OCI-LY3 (cell line): ENCODE data around the gene FBXO8.

Experiments used
- EZH2phosphoT487 ChIP-seq: fragments of 200-600 bp; shearing (Covaris generic); IDR thresholded peaks from 2 replicates; pipeline ENCODE4 v1.6.1; 2018; ENCODE audit warnings: antibody characterized with exemption, mixed run types, low read depth
- TF ChIP-seq, protein P1 (sequence below): fragments of 200-600, 300-600 bp; sonication (generic); IDR thresholded peaks from 2 replicates; pipeline ENCODE4 v1.5.1; 2014; ENCODE audit warnings: antibody characterized with exemption, low read length, low read depth

DNA sequence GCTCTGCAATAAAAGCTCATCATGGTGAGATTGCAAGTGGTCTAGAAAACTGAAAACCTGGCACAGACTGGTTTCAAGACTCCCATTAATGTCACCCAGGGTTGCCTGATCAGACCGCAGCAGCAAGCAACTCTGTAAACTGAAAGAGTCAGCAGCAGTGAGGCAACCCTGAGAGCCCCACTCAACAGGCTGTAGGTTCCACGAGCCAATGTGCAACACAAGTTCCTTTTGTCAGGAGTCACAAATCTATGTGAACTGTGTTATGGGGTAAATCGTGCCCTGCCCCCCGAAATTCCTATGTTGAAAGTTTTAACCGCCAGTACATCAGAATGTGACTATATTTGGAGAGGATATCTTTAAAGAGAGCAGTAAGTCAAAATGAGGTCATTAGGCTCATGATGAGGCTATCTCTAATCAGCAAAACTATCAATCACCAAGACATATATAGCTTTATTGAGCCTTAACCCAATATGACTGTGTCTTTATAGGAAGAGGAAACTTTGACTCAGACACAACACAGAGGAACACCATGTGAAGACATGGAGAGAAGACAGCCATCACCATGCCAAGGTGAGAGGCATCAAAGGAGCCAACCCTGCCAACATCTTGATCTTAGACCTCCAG lies 94.0 kb downstream of the FBXO8 start:
- TF ChIP-seq, protein P1, sequence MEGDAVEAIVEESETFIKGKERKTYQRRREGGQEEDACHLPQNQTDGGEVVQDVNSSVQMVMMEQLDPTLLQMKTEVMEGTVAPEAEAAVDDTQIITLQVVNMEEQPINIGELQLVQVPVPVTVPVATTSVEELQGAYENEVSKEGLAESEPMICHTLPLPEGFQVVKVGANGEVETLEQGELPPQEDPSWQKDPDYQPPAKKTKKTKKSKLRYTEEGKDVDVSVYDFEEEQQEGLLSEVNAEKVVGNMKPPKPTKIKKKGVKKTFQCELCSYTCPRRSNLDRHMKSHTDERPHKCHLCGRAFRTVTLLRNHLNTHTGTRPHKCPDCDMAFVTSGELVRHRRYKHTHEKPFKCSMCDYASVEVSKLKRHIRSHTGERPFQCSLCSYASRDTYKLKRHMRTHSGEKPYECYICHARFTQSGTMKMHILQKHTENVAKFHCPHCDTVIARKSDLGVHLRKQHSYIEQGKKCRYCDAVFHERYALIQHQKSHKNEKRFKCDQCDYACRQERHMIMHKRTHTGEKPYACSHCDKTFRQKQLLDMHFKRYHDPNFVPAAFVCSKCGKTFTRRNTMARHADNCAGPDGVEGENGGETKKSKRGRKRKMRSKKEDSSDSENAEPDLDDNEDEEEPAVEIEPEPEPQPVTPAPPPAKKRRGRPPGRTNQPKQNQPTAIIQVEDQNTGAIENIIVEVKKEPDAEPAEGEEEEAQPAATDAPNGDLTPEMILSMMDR: no peak
- no peak for TF ChIP-seq EZH2phosphoT487
